ENCODE data around the gene IVD.

Gene IVD

DNA sequence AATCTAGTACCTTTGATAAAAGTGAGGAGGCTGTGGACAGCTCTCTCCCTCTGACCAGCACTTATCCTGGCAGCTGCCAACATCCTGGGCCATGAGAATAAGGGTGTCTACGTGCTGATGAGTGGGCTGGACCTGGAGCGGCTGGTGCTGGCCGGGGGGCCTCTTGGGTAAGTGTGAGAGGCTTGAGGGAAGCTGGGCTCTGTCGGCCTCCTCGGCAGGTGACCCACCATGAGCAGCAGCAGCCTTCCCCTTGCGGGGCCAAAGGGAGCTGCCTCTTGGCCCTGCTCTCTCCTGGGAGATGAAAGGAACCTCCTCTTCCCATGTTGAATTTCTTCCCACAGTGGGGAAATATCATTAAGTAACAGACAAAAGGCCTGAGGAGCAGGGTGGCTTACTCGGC, 9.2 kb downstream of the IVD start:
- no peak for DNase-seq (ENCODE audit: low read depth in 2 of 2)

DNA sequence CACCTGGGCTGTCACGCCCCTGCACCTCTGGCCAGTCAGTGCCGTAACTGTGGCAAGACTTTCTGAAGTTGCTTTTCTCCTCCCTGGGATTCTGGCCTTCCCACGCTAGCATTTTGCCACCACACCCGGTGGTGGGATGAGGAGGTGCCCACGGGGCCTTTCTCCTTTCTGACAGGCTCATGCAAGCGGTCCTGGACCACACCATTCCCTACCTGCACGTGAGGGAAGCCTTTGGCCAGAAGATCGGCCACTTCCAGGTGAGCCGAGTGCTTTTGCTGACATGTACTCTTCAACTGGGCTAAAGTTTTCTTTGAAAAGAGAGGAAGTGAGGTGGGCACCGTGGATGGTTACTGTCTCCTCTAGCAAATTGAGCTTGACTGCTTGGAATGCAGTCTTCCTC, 9.6 kb downstream of the IVD start:
- no peak for DNase-seq (ENCODE audit: low read depth in 2 of 2)

DNA sequence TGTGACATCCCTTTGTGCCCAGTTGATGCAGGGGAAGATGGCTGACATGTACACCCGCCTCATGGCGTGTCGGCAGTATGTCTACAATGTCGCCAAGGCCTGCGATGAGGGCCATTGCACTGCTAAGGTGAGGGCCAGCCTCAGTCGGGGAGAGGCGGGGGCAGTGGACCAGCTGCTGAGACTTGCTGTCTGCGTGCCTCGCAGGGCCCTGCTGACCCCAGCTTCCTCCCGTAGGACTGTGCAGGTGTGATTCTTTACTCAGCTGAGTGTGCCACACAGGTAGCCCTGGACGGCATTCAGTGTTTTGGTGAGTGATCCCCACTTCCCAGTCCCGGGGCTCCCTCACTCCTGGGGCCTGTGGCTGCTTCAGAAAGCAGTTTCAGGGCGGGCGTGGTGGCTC, 10.5 kb downstream of the IVD start:
- DNase-seq (ENCODE audit: low read depth in 2 of 2) = no peak

DNA sequence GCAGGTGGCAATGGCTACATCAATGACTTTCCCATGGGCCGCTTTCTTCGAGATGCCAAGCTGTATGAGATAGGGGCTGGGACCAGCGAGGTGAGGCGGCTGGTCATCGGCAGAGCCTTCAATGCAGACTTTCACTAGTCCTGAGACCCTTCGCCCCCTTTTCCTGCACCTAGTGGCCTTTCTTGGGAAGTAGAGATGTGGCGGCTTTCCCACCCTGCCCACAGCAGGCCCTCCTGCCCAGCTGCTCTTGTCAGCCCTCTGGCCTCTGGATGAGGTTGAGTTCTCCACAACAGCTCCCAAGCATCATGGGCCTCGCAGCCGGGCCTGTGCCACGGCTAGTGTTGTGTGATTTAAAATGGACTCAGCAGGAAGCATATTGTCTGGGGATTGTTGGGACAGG, 12.5 kb downstream of the IVD start:
- DNase-seq (ENCODE audit: low read depth in 2 of 2) = no peak

DNA sequence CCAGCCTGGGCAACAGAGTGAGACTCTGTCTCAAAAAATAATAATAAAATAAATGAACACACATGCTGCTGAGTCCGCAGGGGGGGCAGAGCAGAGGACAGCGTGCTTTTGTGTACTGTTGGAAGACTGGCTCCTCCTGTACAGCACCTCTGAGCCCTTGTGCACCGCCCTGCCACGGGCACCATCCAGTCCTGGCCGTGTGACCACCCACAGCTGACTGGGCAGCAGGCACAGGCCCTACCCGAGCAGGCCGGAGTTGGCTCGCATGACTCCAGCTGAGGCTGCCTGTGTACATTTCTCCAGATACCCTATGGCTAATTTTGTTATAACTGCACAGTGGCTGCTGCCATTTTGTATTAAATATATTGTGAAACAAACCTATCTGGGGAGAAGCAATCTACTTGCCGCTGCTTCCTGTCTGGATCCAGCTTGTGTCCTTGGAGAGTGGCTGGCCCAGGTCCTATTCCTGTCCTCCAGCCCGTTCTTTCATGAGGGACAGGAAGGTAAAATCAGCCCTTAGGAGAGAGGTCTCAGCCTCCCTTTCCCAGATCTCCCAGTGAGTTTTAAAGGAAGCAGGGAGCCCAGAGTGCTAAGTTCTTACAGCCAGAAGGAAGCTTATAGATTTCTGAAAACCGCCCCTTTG, 14.6 kb downstream of the IVD start:
- DNase-seq (ENCODE audit: low read depth in 2 of 2) = no peak

DNA sequence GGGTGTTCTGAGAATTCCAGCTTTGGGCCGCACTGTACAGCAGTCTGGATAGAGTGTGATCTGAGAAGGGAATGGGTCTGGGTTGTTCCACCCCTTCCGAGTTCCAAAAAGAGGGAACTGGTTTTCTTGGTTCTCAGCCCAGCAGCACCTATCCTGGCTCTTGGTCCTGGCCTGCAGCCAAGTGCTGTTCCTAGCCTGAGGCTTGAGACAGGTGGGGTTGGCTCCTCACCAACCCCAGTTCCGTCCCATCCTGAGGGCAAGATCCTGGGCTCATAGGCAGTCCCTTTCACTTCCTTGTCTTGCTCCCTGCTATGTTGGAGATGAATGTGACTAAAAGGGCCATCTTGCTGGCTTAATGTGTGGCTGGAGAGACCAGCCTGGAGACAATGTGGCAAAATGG, 15.2 kb downstream of the IVD start:
- DNase-seq (ENCODE audit: low read depth in 2 of 2) = no peak

DNA sequence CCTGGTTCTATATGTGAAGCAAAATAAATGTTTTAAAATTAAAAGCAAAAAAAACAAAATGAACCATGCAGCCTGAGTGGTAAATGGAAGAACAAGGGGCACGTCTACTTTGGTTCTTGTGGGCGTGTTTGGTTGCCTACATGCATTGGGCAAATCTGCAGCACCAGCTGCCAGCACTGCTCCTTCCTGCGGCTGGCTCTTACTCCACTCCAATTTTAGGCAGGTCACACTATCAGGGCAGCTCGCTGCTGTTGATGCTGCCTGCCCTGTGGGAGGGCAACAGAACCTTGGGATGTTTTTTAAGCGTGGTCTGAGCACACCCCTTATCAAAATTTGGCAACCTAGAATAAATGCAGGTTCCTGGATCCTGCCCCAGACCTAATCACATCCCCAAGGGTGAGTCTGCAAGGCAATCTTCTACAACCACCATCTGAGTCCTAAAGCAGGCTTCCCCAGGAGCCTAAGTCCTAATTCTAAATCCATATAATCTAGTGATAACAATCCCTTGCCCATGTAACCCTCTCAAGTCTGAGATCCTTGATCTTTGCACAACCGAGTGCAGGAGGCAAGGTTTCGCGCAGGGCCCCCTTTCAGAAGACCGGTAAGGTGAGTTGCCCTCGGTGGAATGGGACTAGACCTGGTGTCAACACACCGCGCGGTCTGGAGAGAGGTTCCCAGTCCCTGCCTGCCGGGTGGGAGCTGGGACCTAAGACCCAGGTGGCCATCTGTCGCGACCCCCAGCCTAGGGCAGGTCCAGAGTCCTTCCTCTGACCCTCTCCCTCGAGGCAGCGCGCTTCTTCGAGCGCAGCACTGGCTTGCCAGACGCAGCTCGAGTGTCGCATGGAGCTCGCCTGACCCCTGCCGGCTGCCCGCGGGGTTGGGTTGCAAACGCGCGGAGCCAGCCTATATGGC, 15.9 kb downstream of the IVD start:
- DNase-seq (ENCODE audit: low read depth in 2 of 2) = peak in 1 of 2 experiments; percentile 29

DNA sequence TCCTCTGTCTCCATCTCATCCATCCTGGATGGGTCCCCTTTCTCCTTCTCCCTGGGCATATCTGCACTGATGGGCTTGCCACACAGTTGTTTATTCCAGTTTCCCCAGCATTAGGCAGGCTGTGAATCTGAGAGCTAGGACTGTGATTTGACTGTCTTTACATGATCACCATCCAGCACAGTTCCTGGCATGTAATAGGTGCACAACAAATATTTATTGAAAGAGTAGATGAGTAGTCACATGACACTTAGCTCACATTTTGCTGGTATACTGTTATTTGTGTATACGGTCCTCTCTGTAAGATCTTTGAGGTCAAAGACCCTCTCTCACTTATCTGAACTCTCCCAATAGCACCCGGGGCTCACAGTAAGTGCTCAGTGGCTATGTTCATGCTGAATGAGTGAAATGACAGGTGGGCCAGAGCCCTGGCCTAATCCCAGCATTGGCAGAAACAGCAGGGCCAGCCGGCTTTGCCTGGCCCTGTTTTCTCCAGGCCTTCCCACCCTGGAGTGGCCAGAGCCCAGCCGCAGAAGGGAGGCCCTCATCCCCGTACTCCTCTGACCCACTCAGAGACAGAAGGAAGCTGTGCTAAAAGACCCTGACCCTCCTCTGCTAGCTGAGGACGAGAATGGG, 19.0 kb downstream of the IVD start:
- no peak for DNase-seq (ENCODE audit: low read depth in 2 of 2)

DNA sequence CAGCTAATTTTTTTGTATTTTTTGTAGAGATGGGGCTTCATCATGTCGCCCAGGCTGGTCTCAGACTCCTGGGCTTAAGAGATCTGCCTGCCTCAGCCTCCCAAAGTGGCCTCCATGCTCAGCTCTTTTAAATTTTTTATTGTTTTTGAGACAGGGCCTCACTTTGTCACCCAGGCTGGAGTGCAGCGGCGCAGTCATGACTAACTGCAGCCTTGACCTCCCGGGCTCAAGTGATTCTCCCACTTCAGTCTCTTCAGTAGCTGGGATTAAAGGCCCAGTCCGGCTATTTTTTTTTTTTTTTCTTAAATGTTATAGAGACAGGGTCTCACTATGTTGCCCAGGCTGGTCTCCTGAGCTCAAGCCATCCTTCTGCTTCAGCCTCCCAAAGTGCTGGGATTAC, 20.1 kb downstream of the IVD start:
- no peak for DNase-seq (ENCODE audit: low read depth in 2 of 2)

DNA sequence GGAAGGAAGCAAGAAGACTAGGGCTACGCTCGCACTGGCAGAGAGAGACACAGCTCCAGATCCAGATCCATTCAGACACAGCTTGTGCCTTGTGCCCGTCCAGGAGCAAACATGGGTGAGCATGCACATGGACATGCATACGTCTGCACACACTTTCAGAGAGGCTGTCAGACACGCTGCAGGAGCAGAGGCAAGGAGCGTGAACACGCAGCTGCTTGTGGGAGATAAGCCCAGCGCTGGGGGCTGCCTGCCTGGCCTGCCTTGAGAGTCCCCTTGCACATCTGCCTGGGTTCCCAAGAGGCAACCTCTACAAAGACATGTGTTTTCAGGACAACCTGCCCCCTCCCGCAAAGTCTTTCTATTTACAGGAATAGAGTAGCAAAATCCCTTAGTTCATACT, 21.6 kb downstream of the IVD start:
- DNase-seq (ENCODE audit: low read depth in 2 of 2) = no peak

DNA sequence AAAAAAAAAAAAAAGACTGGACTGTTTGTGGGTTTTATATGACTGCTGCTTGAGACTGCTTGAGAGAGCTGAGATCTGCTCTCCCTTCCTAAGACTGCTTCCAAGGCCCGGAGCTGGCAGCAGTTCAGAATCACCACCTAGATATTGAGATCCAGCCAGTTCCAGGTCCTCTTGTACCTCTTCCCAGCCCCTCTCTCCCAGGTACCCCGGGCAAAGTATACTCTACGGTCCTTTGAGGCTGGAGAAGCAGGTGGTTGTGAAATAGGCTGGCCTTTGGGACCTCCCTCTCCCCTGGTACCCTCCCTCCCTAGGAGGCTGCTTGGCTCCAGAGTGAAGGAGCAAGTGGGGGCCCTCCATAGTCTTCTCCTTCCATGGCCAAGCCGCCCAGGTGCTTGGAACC, 22.6 kb downstream of the IVD start:
- DNase-seq (ENCODE audit: low read depth in 2 of 2) = no peak

DNA sequence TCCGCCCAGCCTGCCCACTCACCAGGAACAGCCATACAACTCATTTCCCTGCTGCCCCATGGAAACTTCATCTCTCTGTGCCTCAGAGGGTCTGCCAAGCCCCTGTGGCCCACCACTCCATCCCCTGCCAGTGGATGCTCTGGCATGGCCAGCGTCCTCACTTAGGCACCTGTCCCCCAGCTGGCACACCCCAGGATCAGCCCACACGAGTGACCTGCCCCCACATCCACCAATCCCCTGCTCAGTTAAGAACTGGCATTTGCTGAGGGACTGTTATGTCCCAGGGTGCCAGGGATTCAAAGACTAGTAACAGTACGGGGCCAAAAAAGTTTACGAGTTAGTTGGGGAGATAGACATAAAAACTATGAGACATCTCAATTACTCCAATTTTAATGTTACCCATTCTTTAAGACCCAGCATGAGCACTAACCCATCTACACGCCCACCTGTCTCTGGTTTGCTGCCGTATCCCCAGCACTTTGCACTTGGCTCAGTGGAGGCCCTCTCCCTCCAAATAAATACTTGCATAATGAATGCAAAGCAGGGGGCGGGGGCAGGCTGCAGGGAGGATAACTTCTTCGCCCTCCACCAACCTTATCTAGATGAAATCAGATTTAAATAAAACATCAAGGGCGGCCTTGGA, 23.6 kb downstream of the IVD start:
- no peak for DNase-seq (ENCODE audit: low read depth in 2 of 2)

DNA sequence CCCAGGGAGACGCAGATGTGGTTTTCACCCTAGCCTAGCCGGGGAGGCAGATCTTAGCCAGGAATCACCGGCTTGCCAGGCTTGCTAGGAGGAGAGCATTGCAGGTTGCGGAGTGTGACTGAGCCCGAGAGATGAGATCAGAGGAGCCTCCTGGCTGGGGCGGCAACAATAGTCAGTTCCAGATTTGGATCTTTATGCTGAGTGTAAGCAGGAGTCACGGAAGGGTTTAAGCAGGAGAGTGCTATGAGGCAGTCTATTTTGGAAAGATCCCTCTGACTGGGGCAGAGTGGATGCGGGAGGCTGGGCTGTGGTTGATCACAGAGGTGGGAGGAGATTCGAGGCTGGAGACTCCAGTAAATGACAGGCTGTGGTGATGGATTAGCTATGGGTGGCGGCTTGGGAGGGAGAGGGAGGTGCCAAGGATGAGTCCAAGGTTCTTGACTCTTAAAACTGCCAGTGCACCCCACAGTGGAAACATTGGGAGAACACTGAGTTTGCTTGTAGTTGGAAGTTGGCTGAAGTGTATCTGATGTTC, 24.7 kb downstream of the IVD start:
- DNase-seq (ENCODE audit: low read depth in 2 of 2) = no peak

DNA sequence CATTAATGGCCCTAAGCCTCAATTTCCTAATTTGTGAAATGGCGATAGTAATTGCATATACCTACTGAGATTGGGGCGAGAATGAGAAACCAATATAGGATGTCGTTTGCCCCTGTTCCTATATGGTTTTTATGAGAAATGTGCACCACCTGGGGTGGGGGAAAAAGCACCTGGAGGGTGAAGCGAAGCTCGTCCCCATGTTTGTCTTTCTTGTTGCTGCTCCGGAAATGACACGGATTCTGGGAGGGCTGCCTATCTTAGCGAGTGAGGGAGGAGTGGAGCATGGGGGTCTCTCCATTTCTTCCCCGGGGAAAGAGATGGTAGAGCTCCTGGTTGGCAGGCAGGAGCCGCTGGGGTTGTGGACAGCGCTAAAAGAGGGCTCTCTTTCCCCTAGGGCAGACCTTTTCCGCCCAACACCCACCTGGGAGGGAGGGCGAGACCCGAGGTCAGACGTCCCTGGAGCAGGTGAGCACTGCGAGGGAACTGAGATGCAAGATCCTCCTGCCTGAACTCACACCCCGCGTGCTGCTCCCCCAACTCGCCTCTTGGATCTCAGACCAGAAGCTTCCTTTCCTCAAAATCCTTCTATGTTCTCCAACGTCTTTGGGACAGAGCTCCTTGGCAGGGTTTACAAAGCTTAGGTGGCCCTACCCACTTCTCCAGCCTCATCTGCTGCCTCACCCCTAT, 29.6 kb downstream of the IVD start:
- DNase-seq (ENCODE audit: low read depth in 2 of 2) = no peak

DNA sequence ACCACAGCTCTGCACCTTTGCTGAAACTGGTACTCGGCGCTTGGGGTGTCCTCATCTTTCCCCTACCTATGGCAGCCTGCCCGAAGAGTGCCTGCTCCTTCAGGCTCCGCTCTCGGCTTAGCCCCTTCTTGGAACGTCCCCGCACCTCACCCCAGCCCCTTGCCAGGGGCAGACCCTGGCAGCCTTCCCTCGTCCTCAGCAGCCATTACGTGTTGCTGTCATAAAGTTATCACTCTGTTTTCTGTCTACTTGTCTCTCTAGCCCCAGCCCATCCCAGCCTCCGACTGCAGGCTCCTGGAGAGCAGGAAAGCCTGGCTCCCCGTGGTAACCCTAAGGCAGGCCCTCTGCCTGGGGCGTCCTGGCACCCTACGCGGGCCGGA, 30.1 kb downstream of the IVD start:
- no peak for DNase-seq (ENCODE audit: low read depth in 2 of 2)

DNA sequence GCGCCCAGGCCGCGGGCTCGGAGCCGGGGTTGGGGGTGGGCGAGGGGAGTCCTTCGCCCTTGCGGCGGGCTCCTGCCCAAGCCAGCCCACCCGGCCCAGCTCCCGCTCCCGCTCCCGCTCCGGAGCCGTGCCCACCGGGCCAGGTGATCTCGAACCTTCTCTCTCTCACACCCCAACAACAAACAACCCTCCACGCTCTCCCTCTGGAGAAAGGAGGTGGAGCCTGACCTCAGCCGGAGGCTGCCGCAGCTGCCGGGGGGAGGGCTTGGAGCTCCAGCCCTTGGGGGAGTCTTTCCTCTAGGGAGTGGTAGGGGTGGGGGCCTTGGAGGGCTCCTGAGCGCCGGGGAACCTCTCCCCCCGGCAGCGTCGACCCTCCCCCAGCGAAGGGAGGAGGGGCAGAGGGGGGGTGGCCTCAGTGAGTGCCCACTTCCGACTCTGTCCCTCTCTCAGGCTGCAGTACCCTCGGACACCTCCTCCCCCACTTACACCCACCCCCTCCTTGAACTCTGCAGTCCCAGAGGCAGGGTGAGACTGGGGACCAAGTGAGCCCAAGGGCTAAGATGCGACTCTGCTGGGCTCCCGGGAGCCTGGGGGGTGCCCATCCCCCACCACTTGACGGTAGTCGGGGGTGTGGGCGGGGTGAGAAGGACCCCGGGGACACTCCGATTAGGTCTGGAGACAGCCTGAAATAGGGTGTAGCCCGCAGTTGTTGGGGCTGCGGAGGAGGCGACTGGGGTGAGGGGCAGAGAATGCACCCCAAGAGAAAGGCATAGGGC, 30.7 kb downstream of the IVD start:
- DNase-seq (ENCODE audit: low read depth in 2 of 2) = no peak

DNA sequence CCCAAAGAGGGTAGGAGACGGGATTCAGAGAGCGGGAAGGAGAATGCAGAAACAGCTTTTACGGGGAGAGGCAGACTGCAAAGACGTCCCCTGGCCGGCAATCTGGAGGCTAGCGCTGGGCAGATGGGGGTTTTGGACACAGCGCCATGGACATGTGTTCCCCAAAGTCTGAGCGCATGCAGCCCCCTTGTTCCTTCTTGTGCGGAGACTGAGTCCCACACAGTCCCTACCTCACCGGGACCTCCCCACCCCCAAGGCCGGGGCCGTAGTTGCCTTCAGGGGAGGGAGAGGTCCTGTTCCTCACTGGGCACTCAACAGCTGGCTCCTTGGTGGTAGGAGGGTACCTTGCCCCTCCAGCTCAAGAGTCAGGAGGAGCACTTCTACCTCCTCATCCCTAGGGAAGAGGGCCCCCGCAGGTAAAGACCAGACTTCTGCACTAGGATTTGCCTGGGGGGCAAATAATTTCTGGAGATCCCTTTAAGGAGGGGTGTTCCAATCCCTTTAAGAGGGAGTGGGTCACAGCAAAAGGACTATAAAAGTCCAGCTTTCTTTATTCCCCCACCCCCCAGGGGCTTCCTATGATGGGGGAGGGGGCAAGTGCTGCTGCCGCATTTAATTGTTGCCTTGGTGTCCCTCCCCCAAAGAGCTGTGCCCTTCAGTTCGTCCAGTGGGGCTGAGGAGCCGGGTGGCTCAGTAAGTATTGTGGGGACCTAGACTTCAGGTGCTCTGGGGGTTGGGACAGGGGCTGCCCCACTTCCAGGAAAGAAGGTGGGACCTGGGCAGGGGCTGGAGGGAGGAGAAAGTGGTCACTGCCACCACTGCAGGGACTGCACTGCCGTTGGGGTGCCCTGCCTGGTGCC, 31.5 kb downstream of the IVD start:
- no peak for DNase-seq (ENCODE audit: low read depth in 2 of 2)

DNA sequence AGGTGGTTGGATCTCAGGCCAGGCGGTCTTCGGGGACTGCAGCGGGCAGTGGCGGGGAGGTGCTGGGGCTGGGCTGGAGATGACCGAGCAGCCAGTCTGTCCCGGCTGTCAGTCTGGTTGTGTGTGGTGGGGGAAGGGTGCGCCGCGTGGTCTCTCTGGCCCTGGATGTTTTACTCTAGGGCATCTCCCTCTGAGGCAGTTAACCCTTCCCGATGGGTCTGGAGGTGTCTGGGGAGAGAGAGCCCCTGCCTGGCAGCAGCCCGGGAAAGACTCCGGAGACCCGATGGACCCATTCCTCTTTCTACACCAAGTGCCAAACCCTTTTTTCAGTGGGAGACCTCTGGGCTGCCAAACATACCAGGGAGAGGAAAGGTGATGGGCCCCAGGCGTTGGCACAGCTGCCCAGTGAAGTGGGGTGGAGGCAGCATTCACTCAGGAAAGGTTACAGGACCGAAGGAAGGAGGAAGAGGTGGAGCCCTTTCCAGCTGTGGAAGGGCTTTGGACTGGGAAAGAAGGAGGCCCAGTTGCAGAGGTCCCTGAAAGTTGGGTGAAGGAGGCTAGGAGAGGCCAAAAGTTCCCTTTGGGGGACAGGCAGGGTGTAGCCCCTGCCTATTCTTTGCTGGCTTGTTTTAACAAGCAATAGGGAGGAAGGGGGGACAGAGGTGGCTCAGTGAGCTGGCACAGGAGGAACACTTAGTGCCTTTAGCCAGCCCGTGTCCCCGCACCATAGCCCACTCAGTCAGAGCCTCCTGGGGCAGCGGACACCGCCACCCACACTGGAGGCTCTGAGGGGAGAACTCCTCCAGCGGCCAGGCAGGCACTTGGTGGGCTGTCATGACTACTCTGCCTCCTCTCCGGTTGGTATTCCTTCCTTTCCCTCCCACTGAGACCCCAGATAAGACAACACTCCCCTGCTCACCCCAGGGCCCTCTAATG, 32.4 kb downstream of the IVD start:
- no peak for DNase-seq (ENCODE audit: low read depth in 2 of 2)

DNA sequence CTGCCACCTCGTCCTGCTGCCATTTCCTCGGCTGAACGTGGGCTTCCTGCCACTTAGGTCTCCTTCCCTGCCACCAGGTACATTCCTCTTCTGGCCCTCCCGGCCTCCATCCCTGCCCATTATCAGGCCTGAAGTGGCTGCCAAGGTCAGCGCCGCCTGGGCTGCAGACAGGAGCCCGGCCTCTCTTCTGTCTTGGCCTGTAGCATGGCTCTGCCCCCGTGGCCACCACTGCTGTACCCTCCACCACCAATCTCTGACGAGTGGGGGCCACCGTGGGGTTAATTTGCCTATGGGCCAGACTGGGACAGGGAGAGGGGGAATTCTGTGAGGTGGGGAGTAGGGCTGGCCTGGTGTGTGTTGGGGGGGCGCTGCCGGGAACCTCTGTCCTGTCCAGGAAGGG, 33.1 kb downstream of the IVD start:
- DNase-seq (ENCODE audit: low read depth in 2 of 2) = no peak

Measured in fibroblast of skin of left quadriceps (primary cell).